Activated CD4-positive, alpha-beta memory T cell treated with anti-CD3 and anti-CD28 coated beads, Interleukin-2, amount 10 ng/mL, durations not matched to agents 7 days and 5 days (primary cell): ENCODE results near the gene PDGFRB. TPM values are rescaled to one million over a fixed set of nuclear protein-coding genes. Genes with fewer than 3 reads are reported as not detected.

Experiments used
- CTCF ChIA-PET: fragments of 350-600 bp; sonication (Branson Sonifier 250); formaldehyde crosslinking; loops from one replicate; lab custom pipeline; 2021; ENCODE audit warnings: antibody characterized with exemption, inconsistent platforms; lab: Charles Lee
- POLR2A ChIA-PET: fragments of 350-600 bp; sonication (Branson Sonifier 250); formaldehyde crosslinking; loops from one replicate; lab custom pipeline; 2021; ENCODE audit warnings: antibody characterized with exemption; lab: Charles Lee
- DNase-seq: peaks from one replicate; pipeline ENCODE4 v3.0.0-alpha.2; 2020
- H3K27ac Mint-ChIP-seq: one replicate; pipeline ENCODE4 v1.8.0; 2021; ENCODE audit warnings: mild to moderate bottlenecking, mixed read lengths
- H3K27me3 Mint-ChIP-seq: one replicate; pipeline ENCODE4 v1.8.0; 2021; ENCODE audit warnings: mixed read lengths
- H3K36me3 Mint-ChIP-seq: one replicate; pipeline ENCODE4 v1.8.0; 2021; ENCODE audit warnings: low read depth, mixed read lengths
- H3K4me1 Mint-ChIP-seq: one replicate; pipeline ENCODE4 v1.8.0; 2021; ENCODE audit warnings: mixed read lengths
- H3K4me3 Mint-ChIP-seq: one replicate; pipeline ENCODE4 v1.8.0; 2021; ENCODE audit warnings: mild to moderate bottlenecking, mixed read lengths
- H3K9me3 Mint-ChIP-seq: one replicate; pipeline ENCODE4 v1.8.0; 2021; ENCODE audit warnings: mixed read lengths
- total RNA-seq, 2 experiments: library from RNA; stranded (reverse); gene quantifications; one replicate each; pipeline ENCODE4 v1.2.3, GENCODE V29; 2021

Gene PDGFRB
- total RNA-seq, 2 experiments from 2014 or later = 7.2 to 9.0 TPM

GRCh38 chr5:150156540-150156939, 895 bp upstream of the PDGFRB start:
- peaks cover 4% of the 10 kb centered on the region for H3K36me3 Mint-ChIP-seq
- no peak overlapping the region for H3K4me3 Mint-ChIP-seq
- peaks cover 29% of the 10 kb centered on the region for H3K4me1 Mint-ChIP-seq
- ChIA-PET CTCF (interaction anchor here (0.7 to 1.3 kb wide), 2 partner anchors 11 to 164 kb away, joined by 3 read pairs; no protein-coding TSS in a partner anchor), POLR2A (no interaction called here)
- H3K27me3 Mint-ChIP-seq = peaks cover 33% of the 10 kb centered on the region
- no peaks in the 10 kb centered on the region for H3K9me3 Mint-ChIP-seq
- no peak overlapping the region for H3K27ac Mint-ChIP-seq
- DNase-seq = no peak

GRCh38 chr5:150156027-150156368, 353 bp upstream of the PDGFRB start:
- no peaks in the 10 kb centered on the region for H3K9me3 Mint-ChIP-seq
- H3K4me1 Mint-ChIP-seq = peaks cover 31% of the 10 kb centered on the region
- ChIA-PET CTCF (interaction anchor here (1.8 kb wide), 1 partner anchor 25 kb away, joined by 5 read pairs; no protein-coding TSS in a partner anchor), POLR2A (no interaction called here)
- peaks cover 4% of the 10 kb centered on the region for H3K36me3 Mint-ChIP-seq
- DNase-seq = no peak
- H3K4me3 Mint-ChIP-seq = peak overlapping the region; percentile 73
- H3K27me3 Mint-ChIP-seq = peaks cover 33% of the 10 kb centered on the region
- no peak overlapping the region for H3K27ac Mint-ChIP-seq

- Mint-ChIP-seq H3K4me3 (peak overlapping the region; percentile 73), H3K27ac (no peak overlapping the region), H3K9me3 (no peaks in the 10 kb centered on the region), H3K27me3 (peaks cover 33% of the 10 kb centered on the region), H3K36me3 (peaks cover 4% of the 10 kb centered on the region), H3K4me1 (peaks cover 41% of the 10 kb centered on the region)
- DNase-seq = no peak
- ChIA-PET POLR2A (no interaction called here), CTCF (interaction anchor here (1.2 to 2.1 kb wide), 3 partner anchors 8 to 24 kb away, joined by 3 to 9 read pairs (median 5); partner anchors contain the start of gene CDX1)
These were observed 972 bp downstream of the PDGFRB start for GRCh38 chr5:150154618-150155128.

GRCh38 chr5:150153957-150154617, 1.6 kb downstream of the PDGFRB start:
- Mint-ChIP-seq H3K27ac (no peak overlapping the region), H3K4me3 (peak overlapping the region; percentile 64), H3K27me3 (peaks cover 33% of the 10 kb centered on the region), H3K9me3 (no peaks in the 10 kb centered on the region), H3K36me3 (peaks cover 4% of the 10 kb centered on the region), H3K4me1 (peaks cover 47% of the 10 kb centered on the region)
- POLR2A ChIA-PET = no interaction called here
- CTCF ChIA-PET = interaction anchor here (1.8 to 2.1 kb wide), 2 partner anchors 9 to 23 kb away, joined by 5 to 9 read pairs; no protein-coding TSS in a partner anchor
- peak; percentile 35 for DNase-seq

- ChIA-PET CTCF (interaction anchor here (2.1 kb wide), 1 partner anchor 10 kb away, joined by 9 read pairs; no protein-coding TSS in a partner anchor), POLR2A (interaction anchor here (0.9 kb wide), 1 partner anchor 9 kb away, joined by 5 read pairs; no protein-coding TSS in a partner anchor)
- Mint-ChIP-seq H3K27me3 (peaks cover 33% of the 10 kb centered on the region), H3K4me1 (peaks cover 53% of the 10 kb centered on the region), H3K9me3 (no peaks in the 10 kb centered on the region), H3K27ac (no peak overlapping the region), H3K4me3 (no peak overlapping the region), H3K36me3 (peaks cover 4% of the 10 kb centered on the region)
- DNase-seq = no peak
These were observed 2.2 kb downstream of the PDGFRB start for GRCh38 chr5:150153483-150153882.

GRCh38 chr5:150152636-150153462, 2.8 kb downstream of the PDGFRB start:
- H3K27ac Mint-ChIP-seq = no peak overlapping the region
- ChIA-PET CTCF (interaction anchor here (2.1 kb wide), 1 partner anchor 10 kb away, joined by 9 read pairs; no protein-coding TSS in a partner anchor), POLR2A (interaction anchor here (0.9 kb wide), 1 partner anchor 10 kb away, joined by 5 read pairs; no protein-coding TSS in a partner anchor)
- H3K4me1 Mint-ChIP-seq = peaks cover 59% of the 10 kb centered on the region
- peaks cover 4% of the 10 kb centered on the region for H3K36me3 Mint-ChIP-seq
- H3K27me3 Mint-ChIP-seq = peaks cover 33% of the 10 kb centered on the region
- H3K4me3 Mint-ChIP-seq = no peak overlapping the region
- DNase-seq = no peak
- H3K9me3 Mint-ChIP-seq = no peaks in the 10 kb centered on the region

GRCh38 chr5:150149618-150150017, 6.0 kb downstream of the PDGFRB start:
- Mint-ChIP-seq H3K27me3 (peaks cover 17% of the 10 kb centered on the region), H3K27ac (peak overlapping the region; percentile 95), H3K4me3 (peak overlapping the region; percentile 48), H3K36me3 (no peaks in the 10 kb centered on the region), H3K9me3 (no peaks in the 10 kb centered on the region), H3K4me1 (peaks cover 59% of the 10 kb centered on the region)
- DNase-seq = peak; percentile 72
- ChIA-PET POLR2A (interaction anchor here (0.6 to 1.9 kb wide), 5 partner anchors 9 to 261 kb away, joined by 3 to 6 read pairs (median 5); partner anchors contain the start of genes HMGXB3 and TIGD6), CTCF (interaction anchor here (1.0 to 2.5 kb wide), 6 partner anchors 10 to 69 kb away, joined by 3 to 8 read pairs (median 5); no protein-coding TSS in a partner anchor)

GRCh38 chr5:150148117-150148927, 7.3 kb downstream of the PDGFRB start:
- peaks cover 5% of the 10 kb centered on the region for H3K27me3 Mint-ChIP-seq
- H3K4me3 Mint-ChIP-seq = no peak overlapping the region
- no peaks in the 10 kb centered on the region for H3K9me3 Mint-ChIP-seq
- no peak for DNase-seq
- no peaks in the 10 kb centered on the region for H3K36me3 Mint-ChIP-seq
- H3K27ac Mint-ChIP-seq = peak overlapping the region; percentile 95
- POLR2A ChIA-PET = interaction anchor here (1.9 kb wide), 1 partner anchor 11 kb away, joined by 6 read pairs; no protein-coding TSS in a partner anchor
- CTCF ChIA-PET = interaction anchor here (1.0 to 2.5 kb wide), 3 partner anchors 15 to 70 kb away, joined by 4 to 8 read pairs (median 7); no protein-coding TSS in a partner anchor
- peaks cover 55% of the 10 kb centered on the region for H3K4me1 Mint-ChIP-seq

- CTCF ChIA-PET = interaction anchor here (2.5 kb wide), 1 partner anchor 18 kb away, joined by 8 read pairs; no protein-coding TSS in a partner anchor
- peaks cover 4% of the 10 kb centered on the region for H3K27me3 Mint-ChIP-seq
- no peak overlapping the region for H3K4me3 Mint-ChIP-seq
- H3K27ac Mint-ChIP-seq = no peak overlapping the region
- POLR2A ChIA-PET = no interaction called here
- H3K9me3 Mint-ChIP-seq = no peaks in the 10 kb centered on the region
- H3K36me3 Mint-ChIP-seq = no peaks in the 10 kb centered on the region
- H3K4me1 Mint-ChIP-seq = peaks cover 60% of the 10 kb centered on the region
- DNase-seq = no peak
These were observed 8.0 kb downstream of the PDGFRB start for GRCh38 chr5:150147670-150148069.

- no peak overlapping the region for H3K27ac Mint-ChIP-seq
- no peaks in the 10 kb centered on the region for H3K36me3 Mint-ChIP-seq
- peaks cover 55% of the 10 kb centered on the region for H3K4me1 Mint-ChIP-seq
- peaks cover 2% of the 10 kb centered on the region for H3K27me3 Mint-ChIP-seq
- H3K4me3 Mint-ChIP-seq = no peak overlapping the region
- CTCF ChIA-PET = interaction anchor here (1.6 kb wide), 1 partner anchor 10 kb away, joined by 3 read pairs; no protein-coding TSS in a partner anchor
- DNase-seq = no peak
- POLR2A ChIA-PET = no interaction called here
- H3K9me3 Mint-ChIP-seq = no peaks in the 10 kb centered on the region
These were observed 8.6 kb downstream of the PDGFRB start for GRCh38 chr5:150146862-150147601.

- POLR2A ChIA-PET = interaction anchor here (1.5 kb wide), 1 partner anchor 10 kb away, joined by 5 read pairs; no protein-coding TSS in a partner anchor
- Mint-ChIP-seq H3K36me3 (no peaks in the 10 kb centered on the region), H3K9me3 (no peaks in the 10 kb centered on the region), H3K27ac (no peak overlapping the region), H3K27me3 (peaks cover 2% of the 10 kb centered on the region), H3K4me1 (peaks cover 55% of the 10 kb centered on the region), H3K4me3 (no peak overlapping the region)
- no peak for DNase-seq
- CTCF ChIA-PET = interaction anchor here (1.1 to 1.6 kb wide), 2 partner anchors 11 to 72 kb away, joined by 3 read pairs; no protein-coding TSS in a partner anchor
These were observed 9.4 kb downstream of the PDGFRB start for GRCh38 chr5:150146235-150146634.
